ENCODE results near the gene PELI2.

PELI2 gene

DNA sequence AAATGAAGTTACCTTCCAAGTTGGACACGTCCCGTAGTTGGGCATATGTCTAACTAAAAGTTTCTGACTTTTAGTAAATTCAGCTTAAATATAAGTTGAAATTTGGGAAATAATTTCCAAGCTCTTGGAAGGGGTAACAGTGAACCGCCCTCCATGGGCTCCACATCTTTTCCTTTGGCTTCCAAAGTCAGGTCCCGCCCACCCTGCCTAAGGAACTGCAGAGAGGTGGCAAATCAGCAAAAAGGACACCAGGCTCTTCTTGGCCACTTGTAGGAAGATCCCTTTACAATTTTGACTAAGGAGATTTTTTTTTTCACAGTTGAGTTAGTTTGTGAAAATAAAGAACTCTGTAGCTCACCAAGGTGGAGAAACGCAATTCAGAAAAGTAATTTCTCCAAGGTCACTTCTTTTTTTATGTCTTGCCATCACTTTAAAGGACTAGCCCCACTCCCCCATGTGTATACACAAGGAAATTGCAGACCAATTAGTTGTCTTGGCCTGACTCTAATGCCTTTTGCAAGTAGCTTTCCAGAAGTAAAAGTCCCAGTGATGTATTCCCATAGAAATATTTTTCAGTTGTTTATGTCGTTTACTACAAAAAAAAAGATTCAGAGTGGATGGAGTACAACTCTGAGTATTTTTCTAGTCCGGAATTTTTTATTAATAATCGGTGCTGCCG, 181.2 kb downstream of the PELI2 start:
- no peak overlapping the region for H3K4me3 ChIP-seq (ENCODE audit: low read depth, low read length)
- TF ChIP-seq, protein P1, sequence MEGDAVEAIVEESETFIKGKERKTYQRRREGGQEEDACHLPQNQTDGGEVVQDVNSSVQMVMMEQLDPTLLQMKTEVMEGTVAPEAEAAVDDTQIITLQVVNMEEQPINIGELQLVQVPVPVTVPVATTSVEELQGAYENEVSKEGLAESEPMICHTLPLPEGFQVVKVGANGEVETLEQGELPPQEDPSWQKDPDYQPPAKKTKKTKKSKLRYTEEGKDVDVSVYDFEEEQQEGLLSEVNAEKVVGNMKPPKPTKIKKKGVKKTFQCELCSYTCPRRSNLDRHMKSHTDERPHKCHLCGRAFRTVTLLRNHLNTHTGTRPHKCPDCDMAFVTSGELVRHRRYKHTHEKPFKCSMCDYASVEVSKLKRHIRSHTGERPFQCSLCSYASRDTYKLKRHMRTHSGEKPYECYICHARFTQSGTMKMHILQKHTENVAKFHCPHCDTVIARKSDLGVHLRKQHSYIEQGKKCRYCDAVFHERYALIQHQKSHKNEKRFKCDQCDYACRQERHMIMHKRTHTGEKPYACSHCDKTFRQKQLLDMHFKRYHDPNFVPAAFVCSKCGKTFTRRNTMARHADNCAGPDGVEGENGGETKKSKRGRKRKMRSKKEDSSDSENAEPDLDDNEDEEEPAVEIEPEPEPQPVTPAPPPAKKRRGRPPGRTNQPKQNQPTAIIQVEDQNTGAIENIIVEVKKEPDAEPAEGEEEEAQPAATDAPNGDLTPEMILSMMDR (IDR thresholded peaks at IDR 0.05; ENCODE audit: control insufficient read depth, extremely low read depth, insufficient read depth) = no peak
- DNase-seq (ENCODE audit: low read depth) = no peak

DNA sequence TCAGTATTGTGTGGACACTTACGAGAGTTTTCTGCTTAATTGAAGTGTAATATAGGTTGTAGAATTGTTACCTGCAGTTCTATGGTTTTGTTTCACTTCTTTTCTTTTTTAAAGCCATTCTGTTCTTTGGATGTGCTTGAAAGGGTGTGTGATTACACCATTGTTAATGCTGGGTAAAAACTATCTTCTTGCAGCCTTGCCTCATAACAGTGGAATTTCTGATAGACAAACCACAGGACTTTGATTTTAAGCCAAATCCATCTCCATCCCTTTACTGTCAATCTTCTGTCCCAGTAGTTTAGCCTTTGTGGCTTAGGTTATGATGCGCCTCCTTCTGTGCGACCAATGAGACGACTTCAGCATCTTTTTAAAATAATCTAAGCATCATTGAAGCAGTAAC, 182.3 kb downstream of the PELI2 start:
- H3K4me3 ChIP-seq (ENCODE audit: low read depth, low read length) = no peak overlapping the region
- TF ChIP-seq, protein P1 (IDR thresholded peaks at IDR 0.05; ENCODE audit: control insufficient read depth, extremely low read depth, insufficient read depth) = no peak
- DNase-seq (ENCODE audit: low read depth) = no peak

DNA sequence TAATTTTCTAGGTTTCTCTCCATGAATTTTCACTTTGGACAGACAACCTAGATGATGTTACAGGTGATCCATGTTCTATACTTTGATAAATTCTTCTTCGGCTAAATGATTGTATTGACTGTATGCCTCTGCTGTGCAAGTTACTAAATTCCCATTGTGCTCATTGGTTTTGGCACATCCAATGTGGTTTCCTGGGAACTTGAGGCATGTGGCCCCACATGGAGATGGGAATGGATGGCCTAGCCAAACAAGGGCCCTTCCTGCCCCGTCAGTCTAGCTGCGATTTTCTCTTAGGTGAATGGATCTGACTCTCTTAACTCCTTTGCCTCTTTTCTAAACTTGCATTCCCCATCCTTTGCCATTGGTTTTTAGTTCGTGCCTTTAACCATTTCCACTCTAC, 186.2 kb downstream of the PELI2 start:
- no peak overlapping the region for H3K4me3 ChIP-seq (ENCODE audit: low read depth, low read length)
- TF ChIP-seq, protein P1 (IDR thresholded peaks at IDR 0.05; ENCODE audit: control insufficient read depth, extremely low read depth, insufficient read depth) = no peak
- no peak for DNase-seq (ENCODE audit: low read depth)

DNA sequence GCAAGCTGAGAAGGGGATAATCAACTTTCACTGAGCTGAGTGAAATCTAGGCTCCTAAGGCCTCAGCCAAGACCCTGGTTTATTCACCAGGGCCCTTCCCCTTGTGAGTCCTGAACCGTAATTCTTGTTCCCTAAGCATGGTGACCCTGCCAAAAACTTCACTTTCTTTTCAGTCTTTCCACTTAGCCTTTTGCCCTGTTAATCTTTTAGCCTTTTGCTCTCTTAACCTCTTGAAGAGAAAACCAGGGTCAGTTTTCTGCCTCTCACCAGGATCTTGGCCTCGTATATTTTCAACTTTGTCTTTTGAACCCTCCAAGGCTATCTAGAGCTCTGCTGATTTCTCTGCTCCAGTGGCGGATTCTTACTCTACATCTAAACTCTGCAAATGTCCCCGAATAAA, 191.0 kb downstream of the PELI2 start:
- TF ChIP-seq, protein P1 (IDR thresholded peaks at IDR 0.05; ENCODE audit: control insufficient read depth, extremely low read depth, insufficient read depth) = no peak
- DNase-seq (ENCODE audit: low read depth) = no peak
- no peak overlapping the region for H3K4me3 ChIP-seq (ENCODE audit: low read depth, low read length)

DNA sequence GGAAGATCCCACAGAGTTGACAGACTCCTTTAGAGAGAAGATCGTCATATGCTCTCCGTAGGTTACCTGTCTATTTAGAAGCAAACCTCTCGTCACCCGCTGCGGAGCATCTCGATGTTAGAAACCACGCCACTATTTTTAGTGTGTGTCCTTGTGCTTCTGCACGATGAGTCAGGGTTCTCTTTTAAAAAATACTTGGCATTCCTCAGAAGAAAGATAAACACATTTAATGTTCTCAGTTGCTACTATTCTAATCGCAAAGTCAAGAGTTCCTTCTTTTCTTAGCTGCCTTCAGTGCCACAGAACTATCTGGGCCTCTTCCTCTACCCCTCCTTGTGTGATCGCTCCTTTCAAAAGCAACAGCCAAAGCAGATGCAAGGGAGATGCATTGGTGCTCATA, 192.4 kb downstream of the PELI2 start:
- no peak for DNase-seq (ENCODE audit: low read depth)
- H3K4me3 ChIP-seq (ENCODE audit: low read depth, low read length) = no peak overlapping the region
- TF ChIP-seq, protein P1 (IDR thresholded peaks at IDR 0.05; ENCODE audit: control insufficient read depth, extremely low read depth, insufficient read depth) = no peak

DNA sequence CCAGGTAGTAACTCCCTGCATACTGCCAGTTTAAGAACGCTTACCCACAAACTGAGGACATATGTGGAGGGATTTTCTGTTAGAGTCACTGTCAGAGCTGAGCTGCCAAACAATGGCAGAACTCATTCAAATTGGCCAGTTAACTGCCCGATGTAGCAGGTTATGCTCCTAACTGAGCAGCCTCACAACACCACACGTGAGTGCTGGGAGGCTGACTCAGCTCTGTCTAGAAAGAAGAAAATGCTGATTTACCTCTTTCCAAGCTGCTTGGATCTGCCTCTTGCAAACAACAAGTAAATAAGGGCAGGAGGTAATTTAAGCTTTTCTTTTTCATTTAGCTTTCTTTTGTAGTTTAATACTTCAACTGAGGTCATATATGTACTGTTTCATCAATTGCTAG, 195.6 kb downstream of the PELI2 start:
- no peak overlapping the region for H3K4me3 ChIP-seq (ENCODE audit: low read depth, low read length)
- TF ChIP-seq, protein P1 (IDR thresholded peaks at IDR 0.05; ENCODE audit: control insufficient read depth, extremely low read depth, insufficient read depth) = no peak
- no peak for DNase-seq (ENCODE audit: low read depth)
